Measurements from ENCODE around the gene TMEM154. TPM values are rescaled to one million over a fixed set of nuclear protein-coding genes. Genes with fewer than 3 reads are reported as not detected.

Gene TMEM154
- total RNA-seq, 1 experiment from 2014 or later = 3.6 TPM

- no peaks in the 10 kb centered on the region for H3K9me3 ChIP-seq (ENCODE audit: low read length)
- no peak for TF ChIP-seq EZH2phosphoT487 (IDR thresholded peaks at IDR 0.05; ENCODE audit: borderline replicate concordance, low read length)
- no peak for TF ChIP-seq EZH2 (IDR thresholded peaks at IDR 0.05; ENCODE audit: low read length, unreplicated experiment)
- H3K27ac ChIP-seq (ENCODE audit: low read length) = no peak overlapping the region
- H3K4me2 ChIP-seq (ENCODE audit: low read length) = no peak overlapping the region
- H4K20me1 ChIP-seq (ENCODE audit: low read length) = no peaks in the 10 kb centered on the region
- no peaks in the 10 kb centered on the region for H3K4me1 ChIP-seq (ENCODE audit: insufficient read depth, low read length)
- no peak overlapping the region for H3K4me3 ChIP-seq (ENCODE audit: low read length)
- H3F3A ChIP-seq (ENCODE audit: low read length, unreplicated experiment) = no peaks in the 10 kb centered on the region
- CTCF ChIA-PET = no interaction called here
- no peaks in the 10 kb centered on the region for H3K9me2 ChIP-seq (replicated peaks; ENCODE audit: low read length)
- no peaks in the 10 kb centered on the region for H3K27me3 ChIP-seq (ENCODE audit: low read length)
- intact Hi-C loops (cut with micrococcal nuclease) = no loop called here
- no peaks in the 10 kb centered on the region; the same call in 1 of the 2 replicates for H3K36me3 ChIP-seq (ENCODE audit: low read depth, low read length)
- H3K9ac ChIP-seq (ENCODE audit: low read length) = no peak overlapping the region
- POLR2A ChIA-PET (ENCODE audit: unreplicated experiment) = no interaction called here
- ATAC-seq (no peak), DNase-seq (no peak)
- no peaks in the 10 kb centered on the region for H3K79me2 ChIP-seq (ENCODE audit: low read length)
- no peak overlapping the region for H2AFZ ChIP-seq (ENCODE audit: low read length)
- no TSS peak for BruUV-seq (replicated peaks)
These were observed 27.7 kb downstream of the TMEM154 start for GRCh38 chr4:152652102-152652501.

- TF ChIP-seq EZH2 (IDR thresholded peaks at IDR 0.05; ENCODE audit: low read length, unreplicated experiment) (no peak), CTCF (conservative IDR thresholded peaks at IDR 0.05; ENCODE audit: low read depth, low read length) (no peak), EZH2phosphoT487 (IDR thresholded peaks at IDR 0.05; ENCODE audit: borderline replicate concordance, low read length) (no peak)
- no peaks in the 10 kb centered on the region for H3K4me1 ChIP-seq (ENCODE audit: insufficient read depth, low read length)
- H3K79me2 ChIP-seq (ENCODE audit: low read length) = no peaks in the 10 kb centered on the region
- no peak overlapping the region for H3K4me3 ChIP-seq (ENCODE audit: low read length)
- DNase-seq = no peak
- H4K20me1 ChIP-seq (ENCODE audit: low read length) = no peaks in the 10 kb centered on the region
- no peak overlapping the region for H3K27ac ChIP-seq (ENCODE audit: low read length)
- H3K9me2 ChIP-seq (replicated peaks; ENCODE audit: low read length) = no peaks in the 10 kb centered on the region
- no peak for ATAC-seq
- intact Hi-C loops (cut with micrococcal nuclease) = no loop called here
- H3K9me3 ChIP-seq (ENCODE audit: low read length) = no peaks in the 10 kb centered on the region
- H3K36me3 ChIP-seq (ENCODE audit: low read depth, low read length) = no peaks in the 10 kb centered on the region; the same call in 1 of the 2 replicates
- H3K4me2 ChIP-seq (ENCODE audit: low read length) = no peak overlapping the region
- CTCF ChIA-PET = no interaction called here
- H3K9ac ChIP-seq (ENCODE audit: low read length) = no peak overlapping the region
- BruUV-seq (replicated peaks) = no TSS peak
- H3F3A ChIP-seq (ENCODE audit: low read length, unreplicated experiment) = no peaks in the 10 kb centered on the region
- H2AFZ ChIP-seq (ENCODE audit: low read length) = no peak overlapping the region
- POLR2A ChIA-PET (ENCODE audit: unreplicated experiment) = no interaction called here
- no peaks in the 10 kb centered on the region for H3K27me3 ChIP-seq (ENCODE audit: low read length)
These were observed 28.2 kb downstream of the TMEM154 start for GRCh38 chr4:152651473-152652060.

- intact Hi-C loops (cut with micrococcal nuclease) = no loop called here
- no peak for TF ChIP-seq EZH2 (IDR thresholded peaks at IDR 0.05; ENCODE audit: low read length, unreplicated experiment)
- TF ChIP-seq EZH2phosphoT487 (IDR thresholded peaks at IDR 0.05; ENCODE audit: borderline replicate concordance, low read length) = no peak
- TF ChIP-seq CTCF (conservative IDR thresholded peaks at IDR 0.05; ENCODE audit: low read depth, low read length) = no peak
- Histone ChIP-seq H3K36me3 (ENCODE audit: low read depth, low read length) (no peaks in the 10 kb centered on the region), H3K4me2 (ENCODE audit: low read length) (no peak overlapping the region), H3K4me1 (ENCODE audit: insufficient read depth, low read length) (no peaks in the 10 kb centered on the region), H3K4me3 (ENCODE audit: low read length) (no peak overlapping the region), H3F3A (ENCODE audit: low read length, unreplicated experiment) (no peaks in the 10 kb centered on the region), H3K79me2 (ENCODE audit: low read length) (no peaks in the 10 kb centered on the region), H3K27ac (ENCODE audit: low read length) (no peak overlapping the region), H4K20me1 (ENCODE audit: low read length) (no peaks in the 10 kb centered on the region), H3K27me3 (ENCODE audit: low read length) (no peaks in the 10 kb centered on the region), H2AFZ (ENCODE audit: low read length) (no peak overlapping the region), H3K9me2 (replicated peaks; ENCODE audit: low read length) (no peaks in the 10 kb centered on the region), H3K9ac (ENCODE audit: low read length) (no peak overlapping the region), H3K9me3 (ENCODE audit: low read length) (no peaks in the 10 kb centered on the region)
- ChIA-PET POLR2A (ENCODE audit: unreplicated experiment) (no interaction called here), CTCF (interaction anchor here (0.5 to 0.6 kb wide), 2 partner anchors 40 to 108 kb away, joined by 7 to 13 read pairs; no protein-coding TSS in a partner anchor)
- ATAC-seq (no peak), DNase-seq (no peak)
- BruUV-seq (replicated peaks) = no TSS peak
These were observed 33.6 kb downstream of the TMEM154 start for GRCh38 chr4:152646221-152646620.

All from PC-3 (cell line).